Naive thymus-derived CD8-positive, alpha-beta T cell (primary cell): Measurements from ENCODE around the gene PNKD. TPM values are rescaled to one million over a fixed set of nuclear protein-coding genes. Genes with fewer than 3 reads are reported as not detected.

Source experiments
- ATAC-seq, 2 donors: fragments of 150-1000 bp; cut with Tn5 transposase in 1 of 2; sonication (Bioruptor Pico), chemical (Tn5 transposase) in 1 of 2; 1 replicate in 1 of 2; 2 replicates in 1 of 2; pipeline ENCODE4 v1.10.0; 2021; ENCODE audit warnings: mild to moderate bottlenecking in 2 of 2, moderate library complexity in 2 of 2
- POLR2A ChIA-PET: fragments of 350-600 bp; sonication (Branson Sonifier 250); formaldehyde crosslinking; loops from one replicate; lab custom pipeline; 2021; ENCODE audit warnings: antibody characterized with exemption; lab: Charles Lee
- DNase-seq, 10 donors: peaks; one replicate each; pipeline versions ENCODE4 v3.0.0 to v3.0.0-alpha.2; 2020 to 2022
- H3K27ac Mint-ChIP-seq, 10 donors: one replicate each; pipeline ENCODE4 v1.8.0; 2020 to 2022; ENCODE audit warnings: mild to moderate bottlenecking in 10 of 10, mixed read lengths in 10 of 10, moderate library complexity in 4 of 10, inconsistent platforms in 1 of 10
- H3K27me3 Mint-ChIP-seq, 5 donors: one replicate each; pipeline ENCODE4 v1.8.0; 2021 to 2022; ENCODE audit warnings: mixed read lengths in 5 of 5
- H3K36me3 Mint-ChIP-seq, 3 donors: one replicate each; pipeline ENCODE4 v1.8.0; 2020 to 2022; ENCODE audit warnings: mixed read lengths in 3 of 3, mild to moderate bottlenecking in 2 of 3, inconsistent platforms in 1 of 3
- H3K4me1 Mint-ChIP-seq, 4 donors: one replicate each; pipeline ENCODE4 v1.8.0; 2021 to 2022; ENCODE audit warnings: mixed read lengths in 4 of 4
- H3K4me3 Mint-ChIP-seq, 10 donors: one replicate each; pipeline ENCODE4 v1.8.0; 2020 to 2022; ENCODE audit warnings: mild to moderate bottlenecking in 10 of 10, mixed read lengths in 10 of 10, moderate library complexity in 6 of 10, inconsistent platforms in 1 of 10
- H3K9me3 Mint-ChIP-seq, 9 donors: one replicate each; pipeline ENCODE4 v1.8.0; 2020 to 2022; ENCODE audit warnings: mixed read lengths in 9 of 9, mild to moderate bottlenecking in 3 of 9, inconsistent platforms in 1 of 9, moderate library complexity in 1 of 9
- polyA plus RNA-seq, 3 donors: library from polyadenylated mRNA; unstranded; fragments of 300-500 nt; fragmentation: Illumina TruSeq; gene quantifications; one replicate each; pipeline ENCODE4 v1.2.3, GENCODE V29; 2021
- total RNA-seq, 8 experiments: library from RNA in 2 of 8; stranded (reverse) in 2 of 8; gene quantifications; one replicate each; pipeline ENCODE4 v1.2.3 and lab custom pipeline; 2021 to 2026

The PNKD gene
- total and polyA plus RNA-seq, 5 experiments from 2014 or later = 33.6 to 119 (median 108) TPM

DNA sequence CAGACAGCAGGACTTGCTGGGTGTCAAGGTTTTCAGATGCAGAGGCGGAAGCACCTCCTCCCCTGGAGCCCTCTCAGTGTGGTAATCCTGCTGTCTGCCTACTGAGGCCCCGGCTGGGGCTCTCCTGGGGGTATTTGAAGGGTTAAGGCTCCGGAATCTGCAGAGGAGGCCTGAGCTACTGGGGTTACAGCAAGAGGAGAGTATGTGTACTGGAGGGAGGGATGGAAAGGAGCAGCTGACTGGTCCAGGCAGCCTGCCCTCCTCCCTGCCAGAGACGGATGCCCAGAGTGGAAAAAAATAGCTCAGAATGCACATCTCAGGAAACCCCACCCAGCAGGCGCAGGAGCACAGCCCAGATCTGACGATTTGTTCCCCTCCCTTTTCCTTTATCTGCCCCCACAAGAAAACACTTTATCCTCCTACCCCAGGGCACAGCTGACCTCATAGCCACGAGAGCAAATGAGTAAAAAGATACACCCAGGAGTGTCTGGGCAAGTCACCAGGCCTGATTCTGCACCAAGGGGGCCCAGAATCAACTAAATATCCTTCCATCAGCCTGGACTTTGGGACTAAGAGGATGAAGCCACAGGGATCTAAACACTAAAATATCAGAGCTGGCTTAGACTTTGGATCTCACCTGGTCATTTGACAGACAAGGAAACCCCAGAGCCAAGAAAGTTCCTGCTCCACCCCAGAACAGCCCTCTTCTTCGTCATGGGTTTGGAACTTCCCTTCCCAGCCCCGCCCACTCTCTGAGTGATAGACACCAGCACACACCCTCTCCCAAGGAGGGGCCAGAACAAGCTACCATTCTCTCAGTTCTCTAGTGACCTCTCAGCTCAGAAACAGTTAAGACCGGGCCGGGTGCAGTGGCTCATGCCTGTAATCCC lies 16.5 kb downstream of the PNKD start:
- peak overlapping the region; percentile 90 to 99 (median 94) for H3K4me3 Mint-ChIP-seq
- no peaks in the 10 kb centered on the region for H3K27me3 Mint-ChIP-seq
- peaks cover 0 to 2% (median 0%) of the 10 kb centered on the region in 3 donors for H3K36me3 Mint-ChIP-seq
- DNase-seq (peak; percentile 59 to 87 (median 79)), ATAC-seq (peak; percentile 72 to 73)
- no peaks in the 10 kb centered on the region for H3K9me3 Mint-ChIP-seq
- H3K27ac Mint-ChIP-seq = peak overlapping the region; percentile 97 to 100 (median 98)
- POLR2A ChIA-PET = interaction anchor here (1.0 to 9.8 kb wide), 13 partner anchors 9 to 373 kb away, joined by 3 to 206 read pairs (median 5); partner anchors contain the start of genes AAMP, ARPC2, BCS1L and CATIP
- H3K4me1 Mint-ChIP-seq = peaks cover 49 to 94% (median 88%) of the 10 kb centered on the region in 4 donors

DNA sequence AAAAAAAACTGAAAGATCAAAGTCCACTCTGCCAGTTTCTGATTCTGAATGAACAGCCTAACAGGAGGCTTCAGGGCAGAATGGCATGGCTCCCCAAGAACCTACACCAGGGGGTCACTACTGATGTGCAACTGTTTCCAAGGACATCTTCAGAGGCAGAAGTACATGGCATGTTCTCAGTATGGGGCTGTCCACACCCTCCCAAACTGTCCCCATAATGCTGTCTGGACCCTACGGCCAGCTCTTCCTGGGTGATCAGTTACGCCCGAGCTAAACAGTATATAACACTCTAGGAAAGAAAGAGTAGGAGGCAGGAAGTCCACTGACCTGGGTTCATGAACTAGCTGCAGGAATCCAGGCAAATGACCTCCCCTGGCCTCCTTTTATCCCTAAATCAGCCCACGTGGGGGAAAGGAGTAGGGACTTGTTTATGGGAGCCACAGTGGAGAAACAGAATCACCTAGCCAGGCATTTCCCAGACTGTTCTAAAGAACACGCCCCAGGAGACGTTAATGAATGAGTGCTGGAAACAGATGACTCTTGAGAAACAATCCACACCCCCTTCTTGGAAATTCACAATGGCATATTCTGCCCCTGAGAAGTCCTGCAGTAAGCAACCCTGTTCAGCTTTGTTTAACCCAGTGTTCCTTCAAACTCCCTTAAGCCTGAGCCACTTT lies 19.5 kb downstream of the PNKD start:
- Mint-ChIP-seq H3K4me3 (peak overlapping the region; percentile 87 to 99 (median 96)), H3K36me3 (peaks cover 0 to 2% (median 0%) of the 10 kb centered on the region in 3 donors), H3K4me1 (peaks cover 46 to 89% (median 85%) of the 10 kb centered on the region in 4 donors), H3K27ac (peak overlapping the region; percentile 97 to 99 (median 98)), H3K9me3 (no peaks in the 10 kb centered on the region), H3K27me3 (no peaks in the 10 kb centered on the region)
- DNase-seq (no peak), ATAC-seq (no peak)
- POLR2A ChIA-PET = interaction anchor here (1.0 to 9.8 kb wide), 7 partner anchors 9 to 115 kb away, joined by 3 to 206 read pairs (median 5); partner anchors contain the start of genes AAMP and PNKD

DNA sequence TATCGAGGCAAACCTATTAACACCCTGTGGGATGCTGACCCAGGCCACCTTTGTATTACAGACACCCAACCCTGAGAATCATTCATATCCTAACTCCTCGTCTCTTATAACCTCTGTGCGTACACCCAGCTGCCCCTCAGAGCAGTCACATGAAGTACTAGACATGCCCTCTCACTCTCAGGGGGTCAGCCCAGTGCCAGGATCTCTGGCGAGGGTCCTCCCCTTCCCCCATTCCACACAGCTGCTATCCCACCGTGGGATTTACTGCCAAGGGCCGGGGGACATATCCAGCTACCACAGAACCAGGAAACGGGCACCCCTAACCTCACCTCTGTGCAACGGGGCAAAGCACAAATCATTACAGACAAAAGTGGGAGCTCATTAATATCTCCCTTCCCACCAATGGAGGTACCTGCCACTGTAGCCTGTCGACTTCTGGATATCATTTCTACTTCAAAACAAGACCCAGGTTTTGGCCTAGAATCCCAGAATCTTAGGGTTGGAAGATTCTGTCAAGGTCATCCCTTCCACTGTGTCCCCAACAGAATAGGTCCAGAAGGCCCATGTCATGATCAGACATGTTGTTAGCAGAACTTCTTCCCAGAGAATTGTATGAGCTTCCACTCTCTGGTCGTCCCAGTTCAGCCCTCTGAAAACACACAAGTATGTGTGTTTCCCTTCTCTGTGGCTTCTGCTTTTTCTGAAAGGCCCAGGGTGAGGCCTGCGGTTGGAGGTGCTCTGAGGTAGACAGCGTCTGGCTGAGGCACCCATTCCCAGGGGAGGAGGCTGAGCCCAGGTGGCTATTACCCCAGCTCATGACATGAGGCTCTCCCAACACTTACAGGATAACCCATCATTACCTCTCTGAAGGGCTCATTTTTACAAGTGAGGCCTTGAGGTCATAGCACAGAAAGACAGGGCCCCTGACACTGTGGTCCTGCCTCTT lies 20.3 kb downstream of the PNKD start:
- Mint-ChIP-seq H3K4me1 (peaks cover 41 to 82% (median 77%) of the 10 kb centered on the region in 4 donors), H3K9me3 (no peaks in the 10 kb centered on the region), H3K27me3 (no peaks in the 10 kb centered on the region), H3K27ac (peak overlapping the region; percentile 97 to 99 (median 98)), H3K36me3 (peaks cover 0 to 2% (median 0%) of the 10 kb centered on the region in 3 donors), H3K4me3 (peak overlapping the region; percentile 87 to 99 (median 96))
- ATAC-seq (peak; percentile 22 to 24), DNase-seq (peak; percentile 26 to 74 (median 40))
- POLR2A ChIA-PET = interaction anchor here (0.7 to 9.8 kb wide), 13 partner anchors 8 to 116 kb away, joined by 3 to 206 read pairs (median 4); partner anchors contain the start of genes AAMP and PNKD

DNA sequence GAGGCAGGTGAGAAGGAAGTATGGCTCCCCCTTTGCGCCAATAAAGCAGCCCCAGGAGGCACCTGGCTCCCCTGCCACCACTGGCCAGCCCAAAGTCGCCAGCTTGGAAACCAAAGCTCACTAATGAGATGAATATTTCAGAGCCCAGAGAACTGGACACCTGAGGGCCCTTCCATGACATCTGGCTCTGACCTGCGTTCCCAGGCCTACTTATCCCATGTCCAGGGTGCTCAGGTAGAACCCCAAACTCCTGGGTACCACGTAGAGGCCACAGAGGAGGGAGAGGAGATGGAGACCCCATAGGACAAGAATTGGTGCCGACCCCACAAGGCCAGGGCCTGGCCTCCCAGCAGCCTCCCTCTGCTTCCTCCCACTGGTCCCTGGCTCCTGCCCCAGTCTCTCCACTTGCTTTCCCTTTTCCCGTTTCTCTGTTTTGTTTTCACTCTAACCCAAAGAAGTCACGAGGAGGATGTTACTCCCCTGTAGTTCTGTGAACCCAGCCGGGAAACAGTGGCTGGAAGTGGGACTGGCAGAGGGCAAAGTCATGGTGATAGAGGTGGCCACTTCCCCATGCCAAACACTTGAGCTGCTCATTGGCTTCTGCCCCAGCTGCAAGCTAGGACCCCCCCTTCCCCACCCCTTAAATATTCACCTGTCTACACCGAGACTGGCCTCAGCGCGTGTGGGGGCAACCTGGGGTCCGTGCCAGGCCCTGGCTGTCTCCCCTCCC lies 21.2 kb downstream of the PNKD start:
- H3K4me1 Mint-ChIP-seq = peaks cover 36 to 73% (median 68%) of the 10 kb centered on the region in 4 donors
- H3K9me3 Mint-ChIP-seq = no peaks in the 10 kb centered on the region
- DNase-seq = peak in 1 of 10 donors; percentile 20
- H3K27me3 Mint-ChIP-seq = no peaks in the 10 kb centered on the region
- POLR2A ChIA-PET = interaction anchor here (0.8 to 9.8 kb wide), 13 partner anchors 8 to 115 kb away, joined by 3 to 206 read pairs (median 5); partner anchors contain the start of genes AAMP, CATIP and PNKD
- peak overlapping the region; percentile 97 to 99 (median 98) for H3K27ac Mint-ChIP-seq
- H3K36me3 Mint-ChIP-seq = peaks cover 0 to 2% (median 0%) of the 10 kb centered on the region in 3 donors
- ATAC-seq = peak in 1 of 2 donors; percentile 1
- H3K4me3 Mint-ChIP-seq = peak overlapping the region; percentile 87 to 99 (median 96)

DNA sequence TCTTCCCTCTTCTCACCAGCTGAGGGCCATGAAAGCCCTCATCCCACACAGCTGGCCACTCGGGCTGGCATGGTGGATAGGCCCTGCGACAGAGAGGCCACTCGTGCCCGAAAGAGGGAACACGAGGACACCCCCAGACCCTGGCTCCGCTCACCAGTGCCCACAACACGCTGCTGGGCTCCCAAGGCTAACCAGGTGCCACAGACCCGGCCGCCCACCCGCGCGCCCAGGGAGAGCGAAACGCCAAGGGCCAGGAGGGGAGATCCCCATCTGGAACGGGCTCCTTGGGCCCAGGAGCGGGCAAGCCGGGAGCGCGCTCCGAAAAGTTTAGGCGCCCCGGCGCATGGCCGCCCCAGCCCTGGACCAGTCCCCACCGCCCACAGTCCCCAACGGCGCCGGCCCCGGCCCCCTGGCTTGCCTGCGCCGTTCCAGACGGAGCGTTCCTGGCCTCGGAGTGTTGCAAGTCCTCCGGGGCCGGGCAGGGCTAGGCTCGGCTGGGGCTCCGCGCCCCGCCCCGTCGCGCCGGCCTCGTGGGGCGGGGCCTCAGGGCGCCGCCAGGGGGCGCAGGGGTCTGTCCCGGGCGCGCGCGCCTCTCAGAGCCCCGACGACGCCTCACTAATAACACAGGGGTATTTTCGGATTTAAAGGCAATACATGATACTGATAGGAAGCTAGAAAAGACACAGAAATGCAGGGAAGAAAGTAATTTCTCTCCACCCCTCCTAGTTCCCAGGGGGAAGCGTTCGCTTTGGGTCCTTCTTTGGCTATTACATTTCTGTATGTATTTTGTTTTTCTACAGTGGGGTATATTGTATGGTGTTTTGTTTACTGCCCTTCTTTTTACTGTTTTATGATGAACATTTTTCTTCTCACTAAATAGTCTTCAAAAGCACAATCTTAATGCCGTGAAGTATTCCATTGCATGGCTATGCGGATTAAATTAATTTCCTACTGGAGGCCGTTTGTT lies 22.0 kb downstream of the PNKD start, which contains the start of gene TMBIM1:
TSS of gene TMBIM1 (minus strand) at position 456 of the 967 bp plus-strand sequence. CDS start 10,362 bp downstream, outside the sequence.
- Mint-ChIP-seq H3K9me3 (no peaks in the 10 kb centered on the region), H3K4me3 (peak within 1 kb of the TSS; percentile 87 to 99 (median 96)), H3K27me3 (no peaks in the 10 kb centered on the region), H3K4me1 (peaks cover 27 to 64% (median 59%) of the 10 kb centered on the region in 4 donors), H3K36me3 (no peaks in the 10 kb centered on the region), H3K27ac (peak within 1 kb of the TSS; percentile 97 to 99 (median 98))
- DNase-seq = peak; percentile 66 to 90 (median 82)
- POLR2A ChIA-PET = interaction anchor here (0.6 to 9.8 kb wide), 12 partner anchors 10 to 115 kb away, joined by 3 to 206 read pairs (median 4); partner anchors contain the start of genes AAMP, CATIP and PNKD
- ATAC-seq = peak; percentile 79 to 86

DNA sequence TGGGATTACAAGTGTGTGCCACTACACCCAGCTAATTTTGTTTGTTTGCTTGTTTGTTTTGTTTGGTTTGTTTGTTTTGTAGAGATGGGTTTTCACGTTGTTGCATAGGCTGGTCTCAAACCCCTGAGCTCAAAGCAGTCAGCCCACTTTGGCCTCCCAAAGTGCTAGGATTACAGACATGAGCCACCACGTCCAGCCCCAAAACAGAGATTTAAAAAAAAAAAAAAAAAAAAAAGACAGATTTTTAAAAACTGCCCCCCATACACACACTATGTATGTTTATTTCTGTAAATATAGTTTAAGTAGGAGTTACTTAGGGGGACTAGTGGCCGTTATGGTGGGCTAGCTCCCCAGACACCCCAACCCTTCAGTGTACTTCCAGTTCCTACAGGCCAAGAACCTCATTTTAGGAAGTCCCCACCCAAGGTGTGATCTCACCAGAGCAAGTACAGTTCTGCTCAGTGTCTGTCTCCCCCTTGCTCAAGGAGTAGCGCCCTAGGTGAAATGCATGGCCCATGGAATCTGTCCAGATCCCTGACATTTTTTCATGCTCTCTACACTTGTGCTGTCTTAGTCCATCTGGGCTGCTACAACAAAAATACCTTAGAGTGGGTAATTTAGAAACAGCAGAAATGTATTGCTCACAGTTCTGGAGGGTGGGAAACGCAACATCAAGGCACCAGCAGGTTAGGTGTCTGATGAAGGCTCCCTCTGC lies 23.6 kb downstream of the PNKD start:
- H3K27ac Mint-ChIP-seq = peak overlapping the region in 8 of 10 donors; percentile 36 to 96 (median 67)
- H3K4me1 Mint-ChIP-seq = peaks cover 25 to 50% (median 44%) of the 10 kb centered on the region in 4 donors
- no peaks in the 10 kb centered on the region for H3K9me3 Mint-ChIP-seq
- peak overlapping the region in 5 of 10 donors; percentile 22 to 52 (median 24) for H3K4me3 Mint-ChIP-seq
- POLR2A ChIA-PET = interaction anchor here (0.6 to 4.1 kb wide), 9 partner anchors 19 to 116 kb away, joined by 3 to 34 read pairs (median 4); partner anchors contain the start of gene CTDSP1
- H3K27me3 Mint-ChIP-seq = no peaks in the 10 kb centered on the region
- peak in 1 of 10 donors; percentile 45 for DNase-seq
- H3K36me3 Mint-ChIP-seq = no peaks in the 10 kb centered on the region
- ATAC-seq = no peak

DNA sequence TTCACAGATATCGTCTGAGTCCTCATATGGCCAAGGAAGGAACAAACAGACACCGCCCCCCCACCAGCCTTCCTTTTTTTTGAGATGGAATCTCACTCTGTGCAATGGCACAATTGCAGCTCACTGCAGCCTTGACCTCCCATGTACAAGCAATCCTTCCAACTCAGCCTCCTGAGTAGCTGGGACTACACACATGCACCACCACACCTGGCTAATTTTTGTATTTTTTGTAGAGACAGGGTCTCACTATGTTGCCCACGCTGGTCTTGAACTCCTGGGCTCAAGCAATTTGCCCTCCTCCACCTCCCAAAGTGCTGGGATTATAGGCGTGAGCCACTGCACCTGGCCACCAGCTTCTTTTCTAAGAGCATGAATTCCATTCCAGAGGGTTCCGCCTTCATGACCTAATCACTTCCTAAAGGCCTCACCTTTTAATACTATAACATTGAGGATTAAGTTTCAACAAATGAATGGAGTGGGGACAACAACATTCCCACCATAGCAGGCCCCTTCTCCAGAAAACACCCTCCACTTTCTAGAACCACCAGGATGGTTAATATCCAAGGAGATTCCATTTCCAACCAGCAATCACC lies 24.2 kb downstream of the PNKD start:
- peak in 1 of 10 donors; percentile 14 for DNase-seq
- ATAC-seq = no peak
- Mint-ChIP-seq H3K9me3 (no peaks in the 10 kb centered on the region), H3K4me3 (no peak overlapping the region), H3K36me3 (no peaks in the 10 kb centered on the region), H3K4me1 (peaks cover 22 to 43% (median 38%) of the 10 kb centered on the region in 4 donors), H3K27me3 (no peaks in the 10 kb centered on the region), H3K27ac (peak overlapping the region in 6 of 10 donors; percentile 25 to 67 (median 38))
- POLR2A ChIA-PET = interaction anchor here (0.6 to 1.0 kb wide), 2 partner anchors 74 to 105 kb away, joined by 3 read pairs; partner anchors contain the start of gene CTDSP1

DNA sequence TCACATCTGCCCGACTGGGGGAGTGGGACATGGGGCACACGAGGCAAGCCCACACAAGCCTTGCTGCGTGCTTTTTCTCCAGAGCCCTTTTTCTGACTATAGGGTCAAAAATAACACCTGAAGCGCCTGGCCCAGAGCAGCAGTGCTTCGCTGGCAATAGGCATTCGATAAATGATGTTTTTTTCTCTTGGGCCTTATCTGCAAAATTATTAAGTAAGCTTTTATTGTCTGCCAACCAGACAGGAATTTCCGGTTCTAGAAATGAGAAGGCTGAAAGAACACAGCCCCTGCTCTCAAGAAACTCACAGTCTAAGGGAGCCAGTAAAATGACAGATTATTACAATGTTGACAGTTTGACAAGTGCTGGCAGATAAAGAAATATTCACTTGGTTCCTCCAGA lies 24.7 kb downstream of the PNKD start:
- H3K27me3 Mint-ChIP-seq = no peaks in the 10 kb centered on the region
- no peak overlapping the region for H3K4me3 Mint-ChIP-seq

DNA sequence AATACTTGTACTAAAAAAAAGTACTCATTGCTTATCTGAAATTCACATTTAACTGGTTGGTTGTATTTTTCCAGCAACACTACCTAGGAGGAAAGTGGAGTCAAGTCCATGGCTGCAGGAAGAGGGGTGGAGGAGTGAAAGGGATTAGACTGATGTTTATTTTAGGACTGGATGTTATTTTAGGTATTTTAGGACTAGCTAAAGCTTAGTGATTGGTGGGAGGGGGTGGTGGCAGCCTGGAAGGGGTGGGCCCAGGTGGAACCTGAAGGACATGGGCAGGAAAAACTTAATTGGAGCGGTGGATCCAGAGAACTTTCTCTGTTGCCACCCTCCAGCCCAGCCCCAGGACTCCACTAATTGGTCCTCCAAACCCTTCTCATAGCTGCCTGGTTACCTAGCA lies 25.9 kb downstream of the PNKD start:
- POLR2A ChIA-PET = interaction anchor here (0.6 to 4.8 kb wide), 6 partner anchors 10 to 357 kb away, joined by 3 to 27 read pairs (median 8); partner anchors contain the start of genes AAMP, CATIP and PNKD
- Mint-ChIP-seq H3K4me3 (no peak overlapping the region), H3K4me1 (peaks cover 12 to 28% (median 24%) of the 10 kb centered on the region in 4 donors), H3K36me3 (no peaks in the 10 kb centered on the region), H3K27me3 (no peaks in the 10 kb centered on the region), H3K27ac (no peak overlapping the region), H3K9me3 (no peaks in the 10 kb centered on the region)
- no peak for ATAC-seq
- no peak for DNase-seq

More for the DNA sequence above, 24.7 kb downstream of the PNKD start:
- DNase-seq = peak in 1 of 10 donors; percentile 19
- Mint-ChIP-seq H3K4me1 (peaks cover 19 to 38% (median 33%) of the 10 kb centered on the region in 4 donors), H3K27ac (peak overlapping the region in 2 of 10 donors; percentile 19 to 21), H3K36me3 (no peaks in the 10 kb centered on the region), H3K9me3 (no peaks in the 10 kb centered on the region)
- POLR2A ChIA-PET = interaction anchor here (0.8 to 4.8 kb wide), 4 partner anchors 22 to 101 kb away, joined by 3 to 27 read pairs (median 10); partner anchors contain the start of genes AAMP, CATIP and PNKD
- ATAC-seq = no peak
